KG1 (cell line): ENCODE measurements around the gene STXBP5.

Source experiments
- DNase-seq: peaks from one replicate; lab custom pipeline; 2025; lab: John Stamatoyannopoulos, UW

The STXBP5 gene

DNA sequence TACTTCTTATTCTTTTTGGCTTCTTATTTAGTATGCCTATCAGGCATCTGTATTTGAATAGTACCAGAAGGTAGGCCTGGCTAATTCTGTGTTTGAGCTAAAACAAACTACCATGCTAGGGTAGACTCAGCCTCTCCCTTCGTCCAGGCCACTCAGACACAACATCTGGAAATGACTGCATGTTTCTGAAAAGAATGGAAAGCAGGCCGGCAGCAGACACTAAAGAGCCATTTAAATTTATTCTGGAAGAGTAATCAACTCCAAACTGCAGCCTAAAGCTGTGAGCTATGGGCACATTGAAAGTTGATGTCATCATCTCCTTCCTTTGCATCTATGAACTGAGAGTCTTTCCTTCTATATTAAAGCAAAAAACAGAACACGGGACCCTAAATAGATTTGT lies 233.4 kb downstream of the STXBP5 start:
- DNase-seq: no peak

- DNase-seq: no peak
Measured at GRCh38 chr6:147438758-147439528, 234.7 kb downstream of the STXBP5 start.
